ENCODE results near the gene DUSP22.

Gene DUSP22

DNA sequence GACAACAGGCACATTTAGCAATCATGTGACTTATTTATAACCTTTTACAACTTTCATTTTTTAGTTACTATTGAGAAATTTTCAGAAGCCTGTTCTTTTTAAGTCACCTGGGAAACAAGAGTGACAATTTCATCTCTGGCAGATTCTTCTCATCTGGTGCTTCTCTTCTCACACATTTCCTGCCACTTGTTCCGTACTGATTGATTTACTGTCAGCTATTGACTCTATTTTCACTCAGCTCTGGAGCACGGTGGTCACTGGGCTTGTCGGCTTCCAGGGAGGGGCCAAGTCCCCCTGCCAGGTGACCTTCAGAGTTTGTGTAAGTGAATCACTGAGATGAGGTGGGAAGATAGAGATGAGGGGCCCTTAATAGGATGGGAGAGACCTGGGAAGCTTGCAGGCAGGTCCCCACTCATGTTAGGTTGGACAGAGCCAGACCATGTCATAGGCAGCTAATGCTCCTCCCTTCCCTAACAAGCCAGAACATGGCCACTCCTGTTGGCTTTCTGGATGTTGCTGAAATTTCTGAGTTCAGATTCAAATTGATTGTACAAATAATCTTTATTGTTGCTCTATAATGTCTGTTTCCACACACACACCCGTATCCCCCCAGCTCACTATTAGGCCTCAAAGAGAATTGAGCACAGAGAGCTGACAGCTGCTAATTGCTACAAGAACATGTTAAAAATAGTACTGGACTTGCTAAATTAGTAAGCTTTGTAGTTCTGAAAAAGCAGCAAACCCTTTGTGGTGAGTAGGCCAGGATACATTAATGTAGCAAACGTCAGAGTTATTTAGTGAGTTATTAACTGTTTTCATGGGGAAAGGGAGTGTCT, 13.3 kb downstream of the DUSP22 start:
- no peak overlapping the region for H3K4me3 ChIP-seq (ENCODE audit: low read depth, low read length)
- H3K9ac ChIP-seq (ENCODE audit: low read length): no peak overlapping the region
- H3K27me3 ChIP-seq (ENCODE audit: control insufficient read depth, insufficient read depth, low read length): no peaks in the 10 kb centered on the region
- H3K9me3 ChIP-seq (ENCODE audit: control insufficient read depth, insufficient read depth, low read depth, low read length): peaks cover 67% of the 10 kb centered on the region; the same call in 1 of the 2 replicates
- no peaks in the 10 kb centered on the region for H3K36me3 ChIP-seq (ENCODE audit: control insufficient read depth, insufficient read depth, low read length)
- H3K4me1 ChIP-seq (ENCODE audit: control insufficient read depth, insufficient read depth, low read length): no peaks in the 10 kb centered on the region; the same call in 1 of the 2 replicates
- H3K27ac ChIP-seq (ENCODE audit: low read depth, low read length): no peak overlapping the region

DNA sequence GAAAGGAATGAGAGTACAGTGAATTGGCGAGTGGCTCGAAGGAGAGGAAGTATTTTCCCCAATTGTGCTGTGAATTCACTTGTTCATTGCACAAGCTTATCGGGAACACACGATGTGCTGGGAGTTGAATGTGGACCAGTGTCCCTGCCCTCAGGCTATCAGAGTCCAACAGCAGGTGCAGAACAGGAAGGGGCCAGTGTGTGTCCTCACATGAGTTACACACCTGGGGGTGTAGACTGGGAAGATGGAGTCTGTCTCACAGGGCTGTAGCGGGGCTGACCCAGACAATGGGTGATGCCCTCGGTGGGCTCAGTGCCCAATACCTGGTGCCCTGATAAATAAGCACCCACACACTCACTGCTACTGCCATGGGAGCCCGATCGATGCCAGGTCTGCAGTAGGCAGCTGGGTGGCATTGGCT, 14.4 kb downstream of the DUSP22 start:
- Histone ChIP-seq H3K27ac (ENCODE audit: low read depth, low read length) (no peak overlapping the region), H3K9me3 (ENCODE audit: control insufficient read depth, insufficient read depth, low read depth, low read length) (peaks cover 61% of the 10 kb centered on the region; the same call in 1 of the 2 replicates), H3K36me3 (ENCODE audit: control insufficient read depth, insufficient read depth, low read length) (no peaks in the 10 kb centered on the region), H3K4me3 (ENCODE audit: low read depth, low read length) (no peak overlapping the region), H3K4me1 (ENCODE audit: control insufficient read depth, insufficient read depth, low read length) (no peaks in the 10 kb centered on the region; the same call in 1 of the 2 replicates), H3K9ac (ENCODE audit: low read length) (no peak overlapping the region), H3K27me3 (ENCODE audit: control insufficient read depth, insufficient read depth, low read length) (no peaks in the 10 kb centered on the region)

DNA sequence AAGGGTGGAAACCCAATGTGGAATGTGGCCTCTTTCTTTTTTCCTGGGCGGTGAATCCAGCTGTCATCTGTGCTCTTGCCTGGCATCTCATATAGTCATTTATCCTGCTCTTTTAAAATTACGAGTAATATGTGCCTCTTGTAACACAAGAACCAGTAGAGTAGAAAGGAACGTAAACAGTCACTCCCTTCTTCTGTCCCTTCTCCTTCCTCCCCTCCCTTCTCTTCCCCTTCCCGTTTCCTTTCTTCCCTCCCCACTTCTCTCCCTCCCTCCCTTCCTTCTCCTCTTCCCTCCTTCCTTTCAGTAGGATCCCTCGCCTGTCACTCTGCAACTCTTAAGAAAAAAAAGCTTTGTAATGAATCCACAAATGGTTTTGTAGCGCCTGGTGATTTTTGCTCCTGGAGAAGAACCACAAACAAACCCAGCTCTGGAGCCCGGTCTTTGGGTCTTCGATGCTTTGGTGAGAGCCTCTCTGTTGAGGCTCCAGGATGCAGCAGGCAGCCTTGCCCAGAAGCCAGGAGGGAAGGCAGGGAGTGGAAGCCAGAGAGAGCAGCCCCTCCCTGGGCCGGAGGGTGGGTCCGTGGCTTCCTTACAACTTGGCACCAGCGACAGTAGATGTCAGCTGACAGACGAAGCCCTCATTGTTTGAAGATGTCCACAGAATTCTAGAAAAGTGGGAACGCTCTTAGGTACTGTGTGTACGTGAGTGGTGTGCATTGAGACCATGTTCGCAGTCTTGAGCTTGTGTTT, 15.0 kb downstream of the DUSP22 start:
- Histone ChIP-seq H3K9ac (ENCODE audit: low read length) (no peak overlapping the region), H3K27ac (ENCODE audit: low read depth, low read length) (no peak overlapping the region), H3K9me3 (ENCODE audit: control insufficient read depth, insufficient read depth, low read depth, low read length) (peaks cover 61% of the 10 kb centered on the region; the same call in 1 of the 2 replicates), H3K27me3 (ENCODE audit: control insufficient read depth, insufficient read depth, low read length) (no peaks in the 10 kb centered on the region), H3K36me3 (ENCODE audit: control insufficient read depth, insufficient read depth, low read length) (no peaks in the 10 kb centered on the region), H3K4me1 (ENCODE audit: control insufficient read depth, insufficient read depth, low read length) (no peaks in the 10 kb centered on the region; the same call in 1 of the 2 replicates), H3K4me3 (ENCODE audit: low read depth, low read length) (no peak overlapping the region)

DNA sequence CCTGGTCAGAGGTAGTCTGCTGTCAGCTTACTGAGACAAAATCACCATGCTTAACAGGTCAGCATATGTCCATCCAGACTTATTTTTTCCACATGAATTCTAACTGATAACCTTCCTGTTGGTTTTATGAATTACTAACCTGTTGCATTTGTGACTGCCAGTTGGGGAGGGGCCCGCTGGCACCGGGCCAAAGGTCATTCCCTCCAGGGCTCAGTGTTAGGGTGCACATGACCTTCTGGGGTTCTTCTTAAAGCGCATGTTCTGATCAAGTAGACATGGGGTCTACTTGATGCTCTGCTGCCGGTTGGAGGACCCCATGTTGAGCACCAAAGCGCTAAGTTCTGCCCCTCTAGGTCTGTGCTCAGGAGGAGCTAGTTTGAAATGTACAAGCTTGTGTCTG, 15.6 kb downstream of the DUSP22 start:
- no peak overlapping the region for H3K4me3 ChIP-seq (ENCODE audit: low read depth, low read length)
- no peaks in the 10 kb centered on the region; the same call in 1 of the 2 replicates for H3K4me1 ChIP-seq (ENCODE audit: control insufficient read depth, insufficient read depth, low read length)
- H3K27me3 ChIP-seq (ENCODE audit: control insufficient read depth, insufficient read depth, low read length): no peaks in the 10 kb centered on the region
- H3K9me3 ChIP-seq (ENCODE audit: control insufficient read depth, insufficient read depth, low read depth, low read length): peaks cover 55% of the 10 kb centered on the region; the same call in 1 of the 2 replicates
- H3K27ac ChIP-seq (ENCODE audit: low read depth, low read length): no peak overlapping the region
- H3K36me3 ChIP-seq (ENCODE audit: control insufficient read depth, insufficient read depth, low read length): no peaks in the 10 kb centered on the region
- H3K9ac ChIP-seq (ENCODE audit: low read length): no peak overlapping the region

DNA sequence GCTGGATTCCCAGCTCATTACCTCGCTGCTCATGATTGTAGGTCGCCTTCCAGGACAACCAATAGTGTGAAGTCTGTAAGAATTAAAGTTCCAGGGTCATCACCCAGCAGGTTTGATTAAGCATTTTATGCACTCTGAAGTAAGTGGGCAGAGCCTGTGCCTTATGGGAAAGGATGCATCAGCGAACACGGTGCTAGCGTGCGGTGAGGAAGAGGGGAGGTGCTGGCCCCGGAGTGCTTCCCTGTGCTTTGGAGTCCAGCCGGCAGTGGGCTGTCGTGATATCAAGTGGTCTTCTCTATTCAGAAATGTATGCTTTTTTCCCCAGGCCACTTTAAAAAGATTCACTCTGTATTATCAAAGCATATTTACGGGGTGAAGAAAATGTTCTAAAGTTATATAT, 16.0 kb downstream of the DUSP22 start:
- peaks cover 50% of the 10 kb centered on the region; the same call in 1 of the 2 replicates for H3K9me3 ChIP-seq (ENCODE audit: control insufficient read depth, insufficient read depth, low read depth, low read length)
- no peaks in the 10 kb centered on the region for H3K27me3 ChIP-seq (ENCODE audit: control insufficient read depth, insufficient read depth, low read length)
- H3K4me3 ChIP-seq (ENCODE audit: low read depth, low read length): no peak overlapping the region
- no peaks in the 10 kb centered on the region for H3K36me3 ChIP-seq (ENCODE audit: control insufficient read depth, insufficient read depth, low read length)
- no peaks in the 10 kb centered on the region; the same call in 1 of the 2 replicates for H3K4me1 ChIP-seq (ENCODE audit: control insufficient read depth, insufficient read depth, low read length)
- H3K27ac ChIP-seq (ENCODE audit: low read depth, low read length): no peak overlapping the region
- no peak overlapping the region for H3K9ac ChIP-seq (ENCODE audit: low read length)

DNA sequence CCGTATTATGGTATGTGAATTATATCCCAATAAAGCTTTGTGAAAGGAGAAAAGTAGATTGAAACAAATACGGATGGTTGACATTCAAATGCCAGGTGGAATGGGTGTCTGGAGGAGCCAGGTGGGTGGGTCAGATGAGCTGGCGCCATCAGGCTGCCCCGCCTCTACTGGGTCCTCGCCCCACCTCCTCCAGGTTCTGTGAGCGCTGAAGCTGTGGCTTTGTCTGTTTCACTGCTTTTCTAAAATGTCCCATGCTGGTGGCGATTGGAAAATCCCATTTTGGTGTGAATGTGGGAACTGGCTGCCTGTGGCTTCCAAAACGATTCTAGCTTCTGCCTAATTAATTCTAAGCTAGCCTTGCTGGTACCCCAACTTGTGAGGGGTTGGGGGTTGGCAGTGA, 16.5 kb downstream of the DUSP22 start:
- H3K27me3 ChIP-seq (ENCODE audit: control insufficient read depth, insufficient read depth, low read length): no peaks in the 10 kb centered on the region

DNA sequence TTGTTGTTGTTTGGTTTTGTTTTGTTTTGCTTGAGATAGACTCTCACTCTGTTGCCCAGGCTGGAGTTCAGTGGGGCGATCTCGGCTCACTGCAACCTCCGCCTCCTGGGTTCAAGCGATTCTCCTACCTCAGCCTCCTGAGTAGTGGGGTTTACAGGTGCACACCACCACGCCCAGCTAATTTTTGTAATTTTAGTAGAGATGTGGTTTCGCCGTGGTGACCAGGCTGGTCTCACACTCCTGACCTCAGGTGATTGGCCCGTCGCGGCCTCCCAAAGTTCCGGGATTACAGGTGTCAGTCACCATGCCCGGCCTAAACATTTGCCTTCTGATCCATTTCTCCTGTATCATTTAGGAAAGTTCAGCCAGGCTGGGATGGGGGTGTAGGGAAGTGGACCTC, 17.7 kb downstream of the DUSP22 start:
- Histone ChIP-seq H3K4me3 (ENCODE audit: low read depth, low read length) (no peak overlapping the region), H3K27me3 (ENCODE audit: control insufficient read depth, insufficient read depth, low read length) (no peaks in the 10 kb centered on the region), H3K9ac (ENCODE audit: low read length) (no peak overlapping the region), H3K27ac (ENCODE audit: low read depth, low read length) (no peak overlapping the region), H3K4me1 (ENCODE audit: control insufficient read depth, insufficient read depth, low read length) (peaks cover 10% of the 10 kb centered on the region), H3K9me3 (ENCODE audit: control insufficient read depth, insufficient read depth, low read depth, low read length) (peaks cover 41% of the 10 kb centered on the region; the same call in 1 of the 2 replicates), H3K36me3 (ENCODE audit: control insufficient read depth, insufficient read depth, low read length) (no peaks in the 10 kb centered on the region)

More for the DNA sequence above, 16.5 kb downstream of the DUSP22 start:
- H3K9ac ChIP-seq (ENCODE audit: low read length): no peak overlapping the region
- no peaks in the 10 kb centered on the region for H3K36me3 ChIP-seq (ENCODE audit: control insufficient read depth, insufficient read depth, low read length)
- peaks cover 1% of the 10 kb centered on the region for H3K4me1 ChIP-seq (ENCODE audit: control insufficient read depth, insufficient read depth, low read length)
- H3K9me3 ChIP-seq (ENCODE audit: control insufficient read depth, insufficient read depth, low read depth, low read length): peaks cover 46% of the 10 kb centered on the region; the same call in 1 of the 2 replicates
- H3K4me3 ChIP-seq (ENCODE audit: low read depth, low read length): no peak overlapping the region
- no peak overlapping the region for H3K27ac ChIP-seq (ENCODE audit: low read depth, low read length)

DNA sequence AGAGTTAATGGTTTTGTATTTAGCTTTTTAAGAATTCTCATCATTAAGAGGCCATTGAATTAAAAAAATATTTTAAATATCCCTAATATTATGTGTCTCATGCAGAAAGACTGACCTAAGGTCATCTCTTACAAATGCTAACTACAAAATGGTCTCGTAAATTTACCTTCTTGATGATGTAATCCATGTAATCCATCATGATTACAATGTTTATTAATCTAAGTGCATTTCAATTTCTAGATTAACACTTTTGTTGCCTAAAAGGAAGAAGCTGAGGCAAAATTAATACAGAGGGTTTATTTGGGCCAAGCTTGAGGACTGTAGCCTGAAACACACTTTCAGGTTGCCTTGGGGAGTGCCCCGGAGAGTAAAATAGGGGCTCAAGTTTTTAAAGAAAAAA, 18.4 kb downstream of the DUSP22 start:
- no peak overlapping the region for H3K9ac ChIP-seq (ENCODE audit: low read length)
- no peak overlapping the region for H3K27ac ChIP-seq (ENCODE audit: low read depth, low read length)
- no peaks in the 10 kb centered on the region for H3K36me3 ChIP-seq (ENCODE audit: control insufficient read depth, insufficient read depth, low read length)
- peaks cover 46% of the 10 kb centered on the region; the same call in 1 of the 2 replicates for H3K9me3 ChIP-seq (ENCODE audit: control insufficient read depth, insufficient read depth, low read depth, low read length)
- no peak overlapping the region for H3K4me3 ChIP-seq (ENCODE audit: low read depth, low read length)
- peaks cover 10% of the 10 kb centered on the region for H3K4me1 ChIP-seq (ENCODE audit: control insufficient read depth, insufficient read depth, low read length)
- no peaks in the 10 kb centered on the region for H3K27me3 ChIP-seq (ENCODE audit: control insufficient read depth, insufficient read depth, low read length)

DNA sequence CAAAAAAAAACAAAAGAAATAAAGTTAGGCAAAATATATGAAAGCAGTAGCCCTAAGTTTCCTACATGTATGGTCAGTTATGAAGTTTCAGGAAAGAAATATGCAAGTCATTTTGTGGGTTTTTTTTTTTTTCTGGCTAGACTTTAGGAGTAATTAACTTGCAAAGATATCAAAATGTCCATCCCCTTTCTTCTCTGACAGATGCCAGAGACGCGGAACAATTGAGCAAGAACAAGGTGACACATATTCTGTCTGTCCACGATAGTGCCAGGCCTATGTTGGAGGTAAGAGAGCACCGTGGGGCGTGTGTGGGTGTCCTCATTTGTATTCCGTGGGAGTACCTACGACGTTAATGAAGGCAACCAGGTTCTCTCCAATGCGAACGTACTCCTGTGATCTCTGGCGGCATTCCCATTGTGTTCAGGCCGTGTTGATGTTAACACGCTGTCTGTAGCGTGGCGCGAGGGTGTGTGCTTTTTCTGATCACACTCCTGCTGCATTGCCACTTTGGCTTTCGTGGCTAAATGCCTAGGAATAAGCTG, 19.5 kb downstream of the DUSP22 start:
- Histone ChIP-seq H3K36me3 (ENCODE audit: control insufficient read depth, insufficient read depth, low read length) (no peaks in the 10 kb centered on the region), H3K27me3 (ENCODE audit: control insufficient read depth, insufficient read depth, low read length) (no peaks in the 10 kb centered on the region), H3K4me1 (ENCODE audit: control insufficient read depth, insufficient read depth, low read length) (peaks cover 10% of the 10 kb centered on the region), H3K27ac (ENCODE audit: low read depth, low read length) (no peak overlapping the region), H3K4me3 (ENCODE audit: low read depth, low read length) (no peak overlapping the region), H3K9me3 (ENCODE audit: control insufficient read depth, insufficient read depth, low read depth, low read length) (peaks cover 44% of the 10 kb centered on the region; the same call in 1 of the 2 replicates), H3K9ac (ENCODE audit: low read length) (no peak overlapping the region)

DNA sequence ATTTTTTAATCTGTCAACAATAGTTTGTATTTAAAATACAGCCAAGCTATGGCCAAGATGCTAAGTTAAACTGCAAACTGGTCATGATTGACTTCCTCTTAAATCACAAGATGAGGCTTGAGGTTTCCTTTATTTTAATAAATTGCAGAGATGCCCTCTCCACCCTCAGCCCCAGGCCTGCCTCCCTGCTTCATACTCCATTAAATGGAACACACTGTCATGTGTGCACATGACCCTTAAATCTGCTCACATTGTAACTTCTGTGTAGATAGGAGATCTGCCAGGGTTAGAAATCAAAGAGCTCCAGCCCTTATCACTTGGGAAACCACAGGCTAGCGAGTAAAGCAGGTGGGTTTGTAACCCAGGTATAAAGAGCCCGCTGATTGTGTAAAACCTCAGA, 20.8 kb downstream of the DUSP22 start:
- H3K9me3 ChIP-seq (ENCODE audit: control insufficient read depth, insufficient read depth, low read depth, low read length): peaks cover 44% of the 10 kb centered on the region; the same call in 1 of the 2 replicates

More for the DNA sequence above, 20.8 kb downstream of the DUSP22 start:
- no peak overlapping the region for H3K9ac ChIP-seq (ENCODE audit: low read length)
- peaks cover 10% of the 10 kb centered on the region for H3K4me1 ChIP-seq (ENCODE audit: control insufficient read depth, insufficient read depth, low read length)
- H3K36me3 ChIP-seq (ENCODE audit: control insufficient read depth, insufficient read depth, low read length): no peaks in the 10 kb centered on the region
- no peak overlapping the region for H3K4me3 ChIP-seq (ENCODE audit: low read depth, low read length)
- H3K27ac ChIP-seq (ENCODE audit: low read depth, low read length): no peak overlapping the region
- no peaks in the 10 kb centered on the region for H3K27me3 ChIP-seq (ENCODE audit: control insufficient read depth, insufficient read depth, low read length)
